A549 (cell line): ENCODE results near the gene ADGRA3. TPM values are rescaled to one million over a fixed set of nuclear protein-coding genes. Genes with fewer than 3 reads are reported as not detected.

Experiments
- ATAC-seq, 2 experiments: fragments of 200-7000 bp in 1 of 2; fragments of >200 bp in 1 of 2; cut with Nextera tagmentation in 1 of 2; cut with Tn5 transposase in 1 of 2; 3 replicates each; pipeline versions ENCODE4 v1.8.0 to v1.9.1; 2018 to 2020; ENCODE audit warnings: mild to moderate bottlenecking in 1 of 2, moderate library complexity in 1 of 2
- CTCF ChIA-PET: fragments of 300-600 bp; sonication (Branson Sonifier 250); formaldehyde crosslinking; extraction: SDS; loops from one replicate; lab custom pipeline; 2021; ENCODE audit warnings: antibody characterized with exemption, inconsistent platforms; lab: Yijun Ruan, JAX
- POLR2A ChIA-PET: fragments of 350-600 bp; formaldehyde crosslinking; extraction: SDS; loops from one replicate; lab custom pipeline; 2021; ENCODE audit warnings: antibody characterized with exemption, inconsistent platforms; lab: Yijun Ruan, JAX
- DNase-seq, 2 experiments: peaks; one replicate each; pipeline versions ENCODE4 v3.0.0 to v3.0.0-alpha.2; 2011 to 2016; ENCODE audit warnings: low read depth in 1 of 2, low spot score in 1 of 2
- FAIRE-seq: peaks from 2 replicates; lab custom pipeline; 2011; peaks lifted over from hg19 to GRCh38; lab: Jason Lieb, UNC
- H3K27ac ChIP-seq, 2 experiments: fragments of >200 bp; sonication (Bioruptor Twin); formaldehyde crosslinking; 3 replicates each; pipeline ENCODE4 v1.5.1; 2016 to 2017
- H3K4me1 ChIP-seq: fragments of >200 bp; sonication (Bioruptor Twin); formaldehyde crosslinking; 3 replicates; pipeline ENCODE4 v1.6.1; 2016
- H3K4me2 ChIP-seq: fragments of >200 bp; sonication (Bioruptor Twin); formaldehyde crosslinking; 3 replicates; pipeline ENCODE4 v1.6.1; 2016
- H3K4me3 ChIP-seq: fragments of >200 bp; sonication (Bioruptor Twin); formaldehyde crosslinking; 3 replicates; pipeline ENCODE4 v1.5.1; 2016
- H3K9me3 ChIP-seq: fragments of >200 bp; sonication (Bioruptor Twin); formaldehyde crosslinking; 3 replicates; pipeline ENCODE4 v1.6.1; 2016
- BHLHE40 ChIP-seq: IDR thresholded peaks from 2 replicates; pipeline ENCODE4 v1.6.1; 2012; ENCODE audit warnings: low read depth, low read length, inconsistent platforms
- CBX2 ChIP-seq: fragments of 200-600 bp; sonication (generic); IDR thresholded peaks from 2 replicates; pipeline ENCODE4 v1.6.1; 2016; ENCODE audit warnings: low read depth, mild to moderate bottlenecking, borderline replicate concordance
- CBX8 ChIP-seq: fragments of 200-600 bp; sonication (generic); IDR thresholded peaks from 2 replicates; pipeline ENCODE4 v1.6.1; 2016
- CHD4 ChIP-seq: fragments of 200-600 bp; sonication (generic); IDR thresholded peaks from 2 replicates; pipeline ENCODE4 v1.6.1; 2016; ENCODE audit warnings: antibody characterized with exemption, mild to moderate bottlenecking, borderline replicate concordance
- CTCF ChIP-seq: fragments of >200 bp; sonication (Bioruptor Twin); formaldehyde crosslinking; IDR thresholded peaks from 3 replicates; pipeline ENCODE4 v1.5.1; 2016
- EHMT2 ChIP-seq: fragments of 200-600 bp; sonication (generic); IDR thresholded peaks from 2 replicates; pipeline ENCODE4 v1.6.1; 2016; ENCODE audit warnings: antibody characterized with exemption, low read depth, mild to moderate bottlenecking, moderate library complexity
- ELK1 ChIP-seq: fragments of 150-350 bp; IDR thresholded peaks from 2 replicates; pipeline ENCODE4 v1.6.1; 2014; ENCODE audit warnings: low read depth, mild to moderate bottlenecking, low read length
- EP300 ChIP-seq, 2 experiments: fragments of >200 bp; sonication (Bioruptor Twin); formaldehyde crosslinking; IDR thresholded peaks; 2 replicates in 1 of 2; 3 replicates in 1 of 2; pipeline ENCODE4 v1.6.1; 2016 to 2017
- FOSB ChIP-seq: fragments of 250-450 bp; sonication (Bioruptor Pico); IDR thresholded peaks from 2 replicates; pipeline ENCODE4 v1.5.0; 2020; ENCODE audit warnings: mild to moderate bottlenecking, moderate library complexity
- HEYL ChIP-seq: fragments of 250-450 bp; sonication (Bioruptor Pico); IDR thresholded peaks from 2 replicates; pipeline ENCODE4 v1.8.0; 2021; ENCODE audit warnings: mild to moderate bottlenecking, moderate library complexity
- JUN ChIP-seq, 2 experiments: fragments of >200 bp; sonication (Bioruptor Twin); formaldehyde crosslinking; IDR thresholded peaks; 2 replicates in 1 of 2; 3 replicates in 1 of 2; pipeline ENCODE4 v1.6.1; 2016 to 2017
- JUNB ChIP-seq: fragments of >200 bp; sonication (Bioruptor Twin); formaldehyde crosslinking; IDR thresholded peaks from 2 replicates; pipeline ENCODE4 v1.6.1; 2016
- NFE2L2 ChIP-seq: fragments of 150-350 bp; conservative IDR thresholded peaks from 2 replicates; pipeline ENCODE4 v1.6.1; 2014; ENCODE audit warnings: low read length
- RAD21 ChIP-seq, 2 experiments: fragments of >200 bp in 1 of 2; sonication (Bioruptor Twin) in 1 of 2; formaldehyde crosslinking in 1 of 2; IDR thresholded peaks in 1 of 2; conservative IDR thresholded peaks in 1 of 2; 2 replicates in 1 of 2; 3 replicates in 1 of 2; pipeline ENCODE4 v1.6.1; 2012 to 2018; ENCODE audit warnings: inconsistent platforms in 1 of 2
- TFCP2L1 ChIP-seq: fragments of 250-450 bp; sonication (Bioruptor Pico); IDR thresholded peaks from 2 replicates; pipeline ENCODE4 v1.5.0; 2021; ENCODE audit warnings: mild to moderate bottlenecking
- TP53 ChIP-seq: fragments of 250-450 bp; sonication (Bioruptor Pico); IDR thresholded peaks from 2 replicates; pipeline ENCODE4 v1.5.0; 2021; ENCODE audit warnings: mild to moderate bottlenecking, moderate library complexity
- WGBS: methylation state at CpG from one replicate; pipeline ENCODE4 v1.1.6; 2017; ENCODE audit errors: missing lambda C conversion rate; 5-methylcytosine and 5-hydroxymethylcytosine counted together
- polyA plus RNA-seq, 4 experiments: library from polyadenylated mRNA; depleted of rRNA in 3 of 4; stranded (reverse); fragments of >200 nt; fragmentation: RNase III in 1 of 4; extraction: RNeasy Plus Mini Kit Qiagen cat#74134 plus additional on column Dnase treatment in 1 of 4; gene quantifications; 2 replicates in 3 of 4; 3 replicates in 1 of 4; pipeline ENCODE4 v1.2.3, GENCODE V29; 2011 to 2017
- TF ChIP-seq, protein P1 (sequence below): fragments of 450-650 bp; IDR thresholded peaks from 2 replicates; pipeline ENCODE4 v1.6.1; 2014; ENCODE audit warnings: antibody characterized with exemption
- TF ChIP-seq, protein P2 (sequence below): fragments of 250-450 bp; sonication (Bioruptor Pico); IDR thresholded peaks from 2 replicates; pipeline ENCODE4 v1.5.0; 2021; ENCODE audit warnings: mild to moderate bottlenecking, moderate library complexity, borderline replicate concordance
- TF ChIP-seq, protein P3 (sequence below): fragments of 250-450 bp; sonication (Bioruptor Pico); IDR thresholded peaks from 2 replicates; pipeline ENCODE4 v1.5.0; 2020; ENCODE audit warnings: low read depth, mild to moderate bottlenecking, moderate library complexity

Gene ADGRA3
- polyA plus RNA-seq, 2 of the 4 experiments (the other 2 are of a cell fraction), result 18.2 to 20.0 TPM

DNA sequence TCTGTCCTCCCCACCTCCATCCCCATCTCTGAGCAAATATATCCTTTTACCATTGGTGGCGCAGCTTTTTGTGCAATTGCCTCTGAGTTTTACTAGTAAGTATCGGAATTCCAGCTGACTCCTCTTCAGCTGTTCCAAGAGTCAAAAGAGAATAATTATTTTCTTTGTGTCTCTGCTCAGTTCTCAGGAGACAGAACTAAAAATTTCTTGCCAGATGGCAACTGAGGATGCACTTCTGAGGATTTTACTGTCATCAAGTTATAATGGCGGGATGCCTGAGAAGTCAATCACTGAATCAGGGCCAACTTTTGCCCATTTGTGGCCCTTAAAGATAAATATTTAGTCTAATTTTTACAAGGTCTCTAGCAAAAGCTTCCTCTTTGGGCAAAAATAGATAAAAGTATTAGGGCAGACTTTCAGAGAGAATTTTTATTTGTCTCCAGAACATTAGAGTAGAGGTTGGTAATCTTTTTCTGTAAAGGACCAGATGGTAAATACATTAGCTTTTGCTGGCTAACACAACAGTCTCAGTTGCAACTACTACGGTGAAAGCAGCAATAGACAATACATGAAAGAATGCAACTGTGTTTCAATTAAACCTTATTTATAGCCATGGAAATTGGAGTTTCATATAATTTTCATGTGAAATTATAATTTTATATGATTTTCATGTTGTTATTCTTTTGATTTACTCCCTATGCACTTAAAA, 15.6 kb upstream of the ADGRA3 start:
- TF ChIP-seq JUN (IDR thresholded peaks at IDR 0.05) (no peak), RAD21 (conservative IDR thresholded peaks at IDR 0.05 in 1 of 2, IDR thresholded peaks at IDR 0.05 in 1 of 2) (no peak), CTCF (no peak), CBX2 (no peak), HEYL (CRISPR knock-in tag) (no peak), FOSB (CRISPR knock-in tag) (no peak), JUNB (no peak), EP300 (IDR thresholded peaks at IDR 0.05) (no peak), TP53 (CRISPR knock-in tag) (no peak), NFE2L2 (no peak), BHLHE40 (no peak), CBX8 (no peak), CHD4 (no peak), ELK1 (no peak), TFCP2L1 (CRISPR knock-in tag) (no peak)
- TF ChIP-seq, protein P1, sequence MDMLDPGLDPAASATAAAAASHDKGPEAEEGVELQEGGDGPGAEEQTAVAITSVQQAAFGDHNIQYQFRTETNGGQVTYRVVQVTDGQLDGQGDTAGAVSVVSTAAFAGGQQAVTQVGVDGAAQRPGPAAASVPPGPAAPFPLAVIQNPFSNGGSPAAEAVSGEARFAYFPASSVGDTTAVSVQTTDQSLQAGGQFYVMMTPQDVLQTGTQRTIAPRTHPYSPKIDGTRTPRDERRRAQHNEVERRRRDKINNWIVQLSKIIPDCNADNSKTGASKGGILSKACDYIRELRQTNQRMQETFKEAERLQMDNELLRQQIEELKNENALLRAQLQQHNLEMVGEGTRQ, result no peak
- TF ChIP-seq, protein P2, sequence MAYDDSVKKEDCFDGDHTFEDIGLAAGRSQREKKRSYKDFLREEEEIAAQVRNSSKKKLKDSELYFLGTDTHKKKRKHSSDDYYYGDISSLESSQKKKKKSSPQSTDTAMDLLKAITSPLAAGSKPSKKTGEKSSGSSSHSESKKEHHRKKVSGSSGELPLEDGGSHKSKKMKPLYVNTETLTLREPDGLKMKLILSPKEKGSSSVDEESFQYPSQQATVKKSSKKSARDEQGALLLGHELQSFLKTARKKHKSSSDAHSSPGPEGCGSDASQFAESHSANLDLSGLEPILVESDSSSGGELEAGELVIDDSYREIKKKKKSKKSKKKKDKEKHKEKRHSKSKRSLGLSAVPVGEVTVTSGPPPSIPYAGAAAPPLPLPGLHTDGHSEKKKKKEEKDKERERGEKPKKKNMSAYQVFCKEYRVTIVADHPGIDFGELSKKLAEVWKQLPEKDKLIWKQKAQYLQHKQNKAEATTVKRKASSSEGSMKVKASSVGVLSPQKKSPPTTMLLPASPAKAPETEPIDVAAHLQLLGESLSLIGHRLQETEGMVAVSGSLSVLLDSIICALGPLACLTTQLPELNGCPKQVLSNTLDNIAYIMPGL, result no peak
- TF ChIP-seq, protein P3, sequence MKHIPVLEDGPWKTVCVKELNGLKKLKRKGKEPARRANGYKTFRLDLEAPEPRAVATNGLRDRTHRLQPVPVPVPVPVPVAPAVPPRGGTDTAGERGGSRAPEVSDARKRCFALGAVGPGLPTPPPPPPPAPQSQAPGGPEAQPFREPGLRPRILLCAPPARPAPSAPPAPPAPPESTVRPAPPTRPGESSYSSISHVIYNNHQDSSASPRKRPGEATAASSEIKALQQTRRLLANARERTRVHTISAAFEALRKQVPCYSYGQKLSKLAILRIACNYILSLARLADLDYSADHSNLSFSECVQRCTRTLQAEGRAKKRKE (CRISPR knock-in tag), result no peak
- FAIRE-seq (no peak), ATAC-seq (no peak), DNase-seq (no peak)
- Histone ChIP-seq H3K4me2 (no peak overlapping the region), H3K4me1 (no peaks in the 10 kb centered on the region), H3K9me3 (peaks cover 2% of the 10 kb centered on the region; the same call in 1 of the 3 replicates), H3K4me3 (no peak overlapping the region), H3K27ac (no peak overlapping the region)
- ChIA-PET POLR2A (no interaction called here), CTCF (no interaction called here)
- 37% methylated on average over 4 of the region's 4 CpGs for WGBS

DNA sequence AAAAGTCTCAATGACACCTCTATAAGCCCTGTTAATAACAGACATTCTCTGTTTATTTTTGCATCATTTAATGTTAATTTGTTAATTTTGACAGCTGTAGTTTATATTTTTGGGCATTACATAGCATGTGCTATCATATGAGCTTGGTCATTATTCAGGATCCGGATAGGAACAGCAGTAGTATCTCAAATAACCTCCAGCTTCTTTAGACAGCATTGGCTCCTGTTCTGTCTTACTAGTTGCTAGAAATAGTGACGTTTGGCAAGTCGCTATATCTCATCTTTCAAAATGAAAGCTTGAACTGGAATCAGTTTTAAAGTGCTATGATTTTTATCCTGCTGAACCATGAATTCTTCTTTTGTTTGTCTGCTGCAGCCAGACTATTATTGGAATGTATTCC, 9.0 kb upstream of the ADGRA3 start:
- Histone ChIP-seq H3K4me1 (no peaks in the 10 kb centered on the region), H3K4me2 (no peak overlapping the region)
- 20% methylated on average over 3 of the region's 3 CpGs for WGBS
- ATAC-seq, result no peak
- no peak for TF ChIP-seq EHMT2
- TF ChIP-seq, all 56 proteins: peak for 0
- POLR2A ChIA-PET, result no interaction called here
- FAIRE-seq, result no peak
- CTCF ChIA-PET, result no interaction called here
- Histone ChIP-seq H3K4me3 (no peak overlapping the region), H3K9me3 (no peaks in the 10 kb centered on the region), H3K27ac (no peak overlapping the region)
- DNase-seq, result no peak
